Measurements from ENCODE around the gene TTC6.

DNA sequence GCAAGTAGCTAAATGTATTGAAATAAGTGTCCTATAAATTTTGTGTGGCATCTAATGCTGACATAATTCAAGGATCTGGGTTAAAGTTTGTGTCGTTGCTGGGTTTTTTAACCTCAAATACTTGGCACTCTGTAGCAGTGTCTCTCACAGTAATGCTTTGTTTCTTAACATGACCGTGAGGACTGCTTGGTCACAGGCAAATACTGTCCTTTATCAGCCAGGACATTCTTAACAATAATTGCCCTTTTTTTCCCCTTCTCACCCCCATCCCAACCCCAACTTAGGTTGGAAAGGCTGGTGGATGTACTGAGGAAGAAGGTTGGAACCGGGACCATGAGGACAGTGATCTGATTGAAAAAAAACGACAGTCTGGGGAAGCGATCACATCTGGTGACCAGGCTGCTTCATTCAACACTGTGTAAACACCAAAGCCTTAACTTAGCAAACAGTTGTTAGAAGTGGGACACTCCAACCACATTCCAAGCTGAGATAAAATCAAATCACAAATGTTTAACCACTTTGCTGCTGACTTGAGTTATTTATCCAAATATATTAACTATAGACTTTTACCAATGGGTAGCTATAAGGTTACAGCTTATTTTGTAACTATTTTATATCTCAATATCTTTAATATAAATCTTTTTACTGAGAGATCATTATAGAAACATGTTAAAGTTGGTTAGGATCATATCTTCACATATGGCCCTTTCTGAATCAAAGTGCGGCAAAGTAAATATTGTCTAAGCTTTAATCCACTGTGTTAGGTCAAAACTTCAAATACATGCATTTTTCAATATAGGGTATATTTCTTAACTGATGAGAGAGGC lies 48.6 kb upstream of the TTC6 start:
- TF ChIP-seq, protein P1, sequence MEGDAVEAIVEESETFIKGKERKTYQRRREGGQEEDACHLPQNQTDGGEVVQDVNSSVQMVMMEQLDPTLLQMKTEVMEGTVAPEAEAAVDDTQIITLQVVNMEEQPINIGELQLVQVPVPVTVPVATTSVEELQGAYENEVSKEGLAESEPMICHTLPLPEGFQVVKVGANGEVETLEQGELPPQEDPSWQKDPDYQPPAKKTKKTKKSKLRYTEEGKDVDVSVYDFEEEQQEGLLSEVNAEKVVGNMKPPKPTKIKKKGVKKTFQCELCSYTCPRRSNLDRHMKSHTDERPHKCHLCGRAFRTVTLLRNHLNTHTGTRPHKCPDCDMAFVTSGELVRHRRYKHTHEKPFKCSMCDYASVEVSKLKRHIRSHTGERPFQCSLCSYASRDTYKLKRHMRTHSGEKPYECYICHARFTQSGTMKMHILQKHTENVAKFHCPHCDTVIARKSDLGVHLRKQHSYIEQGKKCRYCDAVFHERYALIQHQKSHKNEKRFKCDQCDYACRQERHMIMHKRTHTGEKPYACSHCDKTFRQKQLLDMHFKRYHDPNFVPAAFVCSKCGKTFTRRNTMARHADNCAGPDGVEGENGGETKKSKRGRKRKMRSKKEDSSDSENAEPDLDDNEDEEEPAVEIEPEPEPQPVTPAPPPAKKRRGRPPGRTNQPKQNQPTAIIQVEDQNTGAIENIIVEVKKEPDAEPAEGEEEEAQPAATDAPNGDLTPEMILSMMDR (IDR thresholded peaks at IDR 0.05; ENCODE audit: insufficient read depth, low read length), result no peak
- no peak for TF ChIP-seq POLR2AphosphoS5 (IDR thresholded peaks at IDR 0.05; ENCODE audit: low read depth)
- TF ChIP-seq, protein P2, sequence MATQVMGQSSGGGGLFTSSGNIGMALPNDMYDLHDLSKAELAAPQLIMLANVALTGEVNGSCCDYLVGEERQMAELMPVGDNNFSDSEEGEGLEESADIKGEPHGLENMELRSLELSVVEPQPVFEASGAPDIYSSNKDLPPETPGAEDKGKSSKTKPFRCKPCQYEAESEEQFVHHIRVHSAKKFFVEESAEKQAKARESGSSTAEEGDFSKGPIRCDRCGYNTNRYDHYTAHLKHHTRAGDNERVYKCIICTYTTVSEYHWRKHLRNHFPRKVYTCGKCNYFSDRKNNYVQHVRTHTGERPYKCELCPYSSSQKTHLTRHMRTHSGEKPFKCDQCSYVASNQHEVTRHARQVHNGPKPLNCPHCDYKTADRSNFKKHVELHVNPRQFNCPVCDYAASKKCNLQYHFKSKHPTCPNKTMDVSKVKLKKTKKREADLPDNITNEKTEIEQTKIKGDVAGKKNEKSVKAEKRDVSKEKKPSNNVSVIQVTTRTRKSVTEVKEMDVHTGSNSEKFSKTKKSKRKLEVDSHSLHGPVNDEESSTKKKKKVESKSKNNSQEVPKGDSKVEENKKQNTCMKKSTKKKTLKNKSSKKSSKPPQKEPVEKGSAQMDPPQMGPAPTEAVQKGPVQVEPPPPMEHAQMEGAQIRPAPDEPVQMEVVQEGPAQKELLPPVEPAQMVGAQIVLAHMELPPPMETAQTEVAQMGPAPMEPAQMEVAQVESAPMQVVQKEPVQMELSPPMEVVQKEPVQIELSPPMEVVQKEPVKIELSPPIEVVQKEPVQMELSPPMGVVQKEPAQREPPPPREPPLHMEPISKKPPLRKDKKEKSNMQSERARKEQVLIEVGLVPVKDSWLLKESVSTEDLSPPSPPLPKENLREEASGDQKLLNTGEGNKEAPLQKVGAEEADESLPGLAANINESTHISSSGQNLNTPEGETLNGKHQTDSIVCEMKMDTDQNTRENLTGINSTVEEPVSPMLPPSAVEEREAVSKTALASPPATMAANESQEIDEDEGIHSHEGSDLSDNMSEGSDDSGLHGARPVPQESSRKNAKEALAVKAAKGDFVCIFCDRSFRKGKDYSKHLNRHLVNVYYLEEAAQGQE (IDR thresholded peaks at IDR 0.05; ENCODE audit: insufficient replicate concordance, low read depth), result no peak
- no peak for TF ChIP-seq GABPA (IDR thresholded peaks at IDR 0.05; ENCODE audit: low read depth)
- TF ChIP-seq SPI1 (IDR thresholded peaks at IDR 0.05; ENCODE audit: borderline replicate concordance, low read depth), result no peak
